Mucosa of stomach (tissue), 1 donor: ENCODE results near the gene LRP1B.
"Not testable (repeated sequence)": the region's sequence is repeated elsewhere in the genome, so short reads cannot be mapped to it uniquely, and the experiment has no call there.

Experiments
- H3K27me3 ChIP-seq: one replicate; pipeline ENCODE4 v1.7.0; 2013; ENCODE audit warnings: mild to moderate bottlenecking, low read length; ENCODE audit not compliant: control insufficient read depth, insufficient read depth
- H3K36me3 ChIP-seq: one replicate; pipeline ENCODE4 v1.7.0; 2013; ENCODE audit warnings: low read length; ENCODE audit not compliant: control insufficient read depth, insufficient read depth
- H3K4me1 ChIP-seq: one replicate; pipeline ENCODE4 v1.7.0; 2013; ENCODE audit warnings: mild to moderate bottlenecking, low read length; ENCODE audit not compliant: control insufficient read depth, insufficient read depth
- H3K4me3 ChIP-seq: one replicate; pipeline ENCODE4 v1.7.0; 2013; ENCODE audit warnings: low read length
- H3K9ac ChIP-seq: one replicate; pipeline ENCODE4 v1.7.0; 2013; ENCODE audit warnings: mild to moderate bottlenecking, low read length, moderate library complexity
- H3K9me3 ChIP-seq: one replicate; pipeline ENCODE4 v1.7.0; 2013; ENCODE audit warnings: mild to moderate bottlenecking, low read length, moderate library complexity; ENCODE audit not compliant: control insufficient read depth
- donor health status: Pancreatic carcinoma.

LRP1B gene

GRCh38 chr2:141169117-141169516, 961.7 kb downstream of the LRP1B start:
- not testable (repeated sequence) for H3K9ac ChIP-seq

GRCh38 chr2:141162314-141162713, 968.5 kb downstream of the LRP1B start:
- no peaks in the 10 kb centered on the region for H3K9me3 ChIP-seq
- H3K36me3 ChIP-seq, result no peaks in the 10 kb centered on the region
- no peaks in the 10 kb centered on the region for H3K27me3 ChIP-seq
- H3K4me1 ChIP-seq, result no peaks in the 10 kb centered on the region
- H3K4me3 ChIP-seq, result no peak overlapping the region
- H3K9ac ChIP-seq, result no peak overlapping the region

More at GRCh38 chr2:141169117-141169516, 961.7 kb downstream of the LRP1B start:
- H3K27me3 ChIP-seq, H3K36me3 ChIP-seq, H3K9me3 ChIP-seq, H3K4me1 ChIP-seq, H3K4me3 ChIP-seq: not testable (repeated sequence)

- Histone ChIP-seq H3K9me3 (no peaks in the 10 kb centered on the region), H3K4me1 (no peaks in the 10 kb centered on the region), H3K36me3 (no peaks in the 10 kb centered on the region), H3K4me3 (no peak overlapping the region), H3K9ac (no peak overlapping the region), H3K27me3 (no peaks in the 10 kb centered on the region)
These were observed 979.1 kb downstream of the LRP1B start for GRCh38 chr2:141151611-141152286.

GRCh38 chr2:141142025-141142424, 988.8 kb downstream of the LRP1B start:
- H3K4me1 ChIP-seq, result no peaks in the 10 kb centered on the region
- H3K4me3 ChIP-seq, result no peak overlapping the region
- H3K9ac ChIP-seq, result no peak overlapping the region
- no peaks in the 10 kb centered on the region for H3K9me3 ChIP-seq
- H3K27me3 ChIP-seq, result no peaks in the 10 kb centered on the region
- H3K36me3 ChIP-seq, result no peaks in the 10 kb centered on the region

- no peaks in the 10 kb centered on the region for H3K36me3 ChIP-seq
- no peaks in the 10 kb centered on the region for H3K4me1 ChIP-seq
- H3K4me3 ChIP-seq, result no peak overlapping the region
- H3K9me3 ChIP-seq, result no peaks in the 10 kb centered on the region
- H3K27me3 ChIP-seq, result no peaks in the 10 kb centered on the region
- no peak overlapping the region for H3K9ac ChIP-seq
These were observed 993.6 kb downstream of the LRP1B start for GRCh38 chr2:141137122-141137693.

- Histone ChIP-seq H3K27me3 (no peaks in the 10 kb centered on the region), H3K9me3 (no peaks in the 10 kb centered on the region), H3K4me3 (no peak overlapping the region), H3K4me1 (no peaks in the 10 kb centered on the region), H3K36me3 (no peaks in the 10 kb centered on the region), H3K9ac (no peak overlapping the region)
These were observed 996.9 kb downstream of the LRP1B start for GRCh38 chr2:141133883-141134282.

- no peaks in the 10 kb centered on the region for H3K36me3 ChIP-seq
- H3K9me3 ChIP-seq, result no peaks in the 10 kb centered on the region
- no peaks in the 10 kb centered on the region for H3K27me3 ChIP-seq
- no peak overlapping the region for H3K4me3 ChIP-seq
- no peaks in the 10 kb centered on the region for H3K4me1 ChIP-seq
- no peak overlapping the region for H3K9ac ChIP-seq
These were observed 1005.4 kb downstream of the LRP1B start for GRCh38 chr2:141125432-141125831.

- H3K36me3 ChIP-seq, result no peaks in the 10 kb centered on the region
- no peaks in the 10 kb centered on the region for H3K4me1 ChIP-seq
- H3K9me3 ChIP-seq, result no peaks in the 10 kb centered on the region
- H3K4me3 ChIP-seq, result no peak overlapping the region
- no peak overlapping the region for H3K9ac ChIP-seq
- no peaks in the 10 kb centered on the region for H3K27me3 ChIP-seq
These were observed 1012.0 kb downstream of the LRP1B start for GRCh38 chr2:141118836-141119235.

GRCh38 chr2:141113301-141113700, 1017.5 kb downstream of the LRP1B start:
- Histone ChIP-seq H3K36me3 (no peaks in the 10 kb centered on the region), H3K4me1 (no peaks in the 10 kb centered on the region), H3K27me3 (no peaks in the 10 kb centered on the region), H3K9ac (no peak overlapping the region), H3K4me3 (no peak overlapping the region), H3K9me3 (no peaks in the 10 kb centered on the region)

- H3K36me3 ChIP-seq, result no peaks in the 10 kb centered on the region
- H3K9ac ChIP-seq, result no peak overlapping the region
- H3K4me3 ChIP-seq, result no peak overlapping the region
- H3K4me1 ChIP-seq, result no peaks in the 10 kb centered on the region
- H3K9me3 ChIP-seq, result no peaks in the 10 kb centered on the region
- H3K27me3 ChIP-seq, result no peaks in the 10 kb centered on the region
These were observed 1021.2 kb downstream of the LRP1B start for GRCh38 chr2:141109633-141110032.

- H3K4me3 ChIP-seq, result no peak overlapping the region
- H3K4me1 ChIP-seq, result no peaks in the 10 kb centered on the region
These were observed 1025.1 kb downstream of the LRP1B start for GRCh38 chr2:141105763-141106162.

GRCh38 chr2:141103216-141103615, 1027.6 kb downstream of the LRP1B start:
- Histone ChIP-seq H3K4me1 (no peaks in the 10 kb centered on the region), H3K27me3 (no peaks in the 10 kb centered on the region), H3K4me3 (no peak overlapping the region), H3K36me3 (no peaks in the 10 kb centered on the region), H3K9ac (no peak overlapping the region), H3K9me3 (no peaks in the 10 kb centered on the region)

More at GRCh38 chr2:141105763-141106162, 1025.1 kb downstream of the LRP1B start:
- no peaks in the 10 kb centered on the region for H3K36me3 ChIP-seq
- no peaks in the 10 kb centered on the region for H3K9me3 ChIP-seq
- H3K9ac ChIP-seq, result no peak overlapping the region
- no peaks in the 10 kb centered on the region for H3K27me3 ChIP-seq
